Hepatocyte (in vitro differentiated cells): ENCODE measurements around the gene SORBS2.

Experiments
- EZH2 ChIP-seq: fragments of 200-600 bp; sonication (generic); IDR thresholded peaks from 2 replicates; pipeline ENCODE4 v1.6.1; 2016; ENCODE audit warnings: antibody characterized with exemption, mild to moderate bottlenecking, borderline replicate concordance
- TF ChIP-seq, protein P1 (sequence below): fragments of 200-600 bp; sonication (generic); IDR thresholded peaks from 2 replicates; pipeline ENCODE4 v1.5.1; 2016; ENCODE audit warnings: antibody characterized with exemption, mild to moderate bottlenecking; ENCODE audit not compliant: poor library complexity

- TF ChIP-seq, protein P1, sequence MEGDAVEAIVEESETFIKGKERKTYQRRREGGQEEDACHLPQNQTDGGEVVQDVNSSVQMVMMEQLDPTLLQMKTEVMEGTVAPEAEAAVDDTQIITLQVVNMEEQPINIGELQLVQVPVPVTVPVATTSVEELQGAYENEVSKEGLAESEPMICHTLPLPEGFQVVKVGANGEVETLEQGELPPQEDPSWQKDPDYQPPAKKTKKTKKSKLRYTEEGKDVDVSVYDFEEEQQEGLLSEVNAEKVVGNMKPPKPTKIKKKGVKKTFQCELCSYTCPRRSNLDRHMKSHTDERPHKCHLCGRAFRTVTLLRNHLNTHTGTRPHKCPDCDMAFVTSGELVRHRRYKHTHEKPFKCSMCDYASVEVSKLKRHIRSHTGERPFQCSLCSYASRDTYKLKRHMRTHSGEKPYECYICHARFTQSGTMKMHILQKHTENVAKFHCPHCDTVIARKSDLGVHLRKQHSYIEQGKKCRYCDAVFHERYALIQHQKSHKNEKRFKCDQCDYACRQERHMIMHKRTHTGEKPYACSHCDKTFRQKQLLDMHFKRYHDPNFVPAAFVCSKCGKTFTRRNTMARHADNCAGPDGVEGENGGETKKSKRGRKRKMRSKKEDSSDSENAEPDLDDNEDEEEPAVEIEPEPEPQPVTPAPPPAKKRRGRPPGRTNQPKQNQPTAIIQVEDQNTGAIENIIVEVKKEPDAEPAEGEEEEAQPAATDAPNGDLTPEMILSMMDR: no peak
- TF ChIP-seq EZH2: no peak
Measured at GRCh38 chr4:185680617-185681016, 131.4 kb downstream of the SORBS2 start.
